K562 (cell line): ENCODE data around the gene FDX2. TPM values are rescaled to one million over a fixed set of nuclear protein-coding genes. Genes with fewer than 3 reads are reported as not detected.

Source experiments
- CBX2 ChIP-seq: fragments of 200-600 bp; sonication (generic); IDR thresholded peaks from one replicate; pipeline ENCODE4 v1.6.1; 2012; ENCODE audit warnings: mild to moderate bottlenecking, low read length, inconsistent platforms; ENCODE audit not compliant: insufficient read depth, poor library complexity, severe bottlenecking
- DPF2 ChIP-seq: fragments of 450-650 bp; IDR thresholded peaks from 2 replicates; pipeline ENCODE4 v1.6.1; 2016
- ESRRB ChIP-seq: fragments of 250-450 bp; sonication (Bioruptor Pico); IDR thresholded peaks from 2 replicates; pipeline ENCODE4 v1.5.0; 2020; ENCODE audit warnings: mild to moderate bottlenecking, moderate library complexity, borderline replicate concordance
- POLR2B ChIP-seq: fragments of 450-650 bp; IDR thresholded peaks from 2 replicates; pipeline ENCODE4 v1.6.1; 2018; ENCODE audit warnings: low read depth; ENCODE audit not compliant: partially characterized antibody
- PTTG1 ChIP-seq: fragments of 450-650 bp; IDR thresholded peaks from 2 replicates; pipeline ENCODE4 v1.6.1; 2016; ENCODE audit warnings: low read depth, mild to moderate bottlenecking, missing genetic modification characterization, missing compliant biosample characterization
- RBM14 ChIP-seq: fragments of 200-400 bp; formaldehyde crosslinking; IDR thresholded peaks from 2 replicates; pipeline ENCODE4 v1.6.1; 2018; ENCODE audit warnings: low read depth, mild to moderate bottlenecking, low read length, moderate library complexity, borderline replicate concordance; ENCODE audit not compliant: insufficient read depth
- SRSF9 ChIP-seq: fragments of 200-400 bp; formaldehyde crosslinking; IDR thresholded peaks from 2 replicates; pipeline ENCODE4 v1.6.1; 2017; ENCODE audit warnings: low read depth, low read length, borderline replicate concordance
- ZNF146 ChIP-seq: IDR thresholded peaks from one replicate; pipeline ENCODE4 v1.6.1; 2018; ENCODE audit warnings: missing compliant biosample characterization; ENCODE audit not compliant: unreplicated experiment
- ZNF740 ChIP-seq, 3 experiments: fragments of 200-800 bp in 1 of 3; sonication (Bioruptor generic) in 1 of 3; sonication (generic) in 1 of 3; formaldehyde crosslinking in 1 of 3; IDR thresholded peaks; 2 replicates each; pipeline versions ENCODE4 v1.6.1 to v1.8.0; 2016 to 2022; ENCODE audit warnings: mild to moderate bottlenecking in 2 of 3, missing compliant biosample characterization in 2 of 3, missing genetic modification characterization in 2 of 3, missing genetic modification reagents in 1 of 3
- polyA plus RNA-seq, 8 experiments: library from polyadenylated mRNA; depleted of rRNA in 4 of 8; stranded (reverse) in 5 of 8; unstranded in 3 of 8; fragments of >200 nt; fragmentation: Nextera tagmentation in 2 of 8; fragmentation: Illumina TruSeq in 1 of 8; extraction: Ambion mirVana in 2 of 8; extraction: Trizol in 1 of 8; gene quantifications; 2 replicates each; pipeline versions ENCODE4 v1.2.1 to v1.2.3, GENCODE V29; 2011 to 2014; ENCODE audit warnings: inconsistent platforms in 1 of 8, missing spikeins in 1 of 8
- total RNA-seq, 7 experiments: library from RNA; depleted of rRNA in 6 of 7; stranded (reverse); fragments of >200 nt in 6 of 7; fragmentation: Illumina TruSeq in 2 of 7; extraction: Trizol in 2 of 7; gene quantifications; 2 replicates each; pipeline versions ENCODE4 v1.2.1 to v1.2.3, GENCODE V29; 2011 to 2021; ENCODE audit warnings: low replicate concordance in 1 of 7
- TF ChIP-seq, protein P1 (sequence below): fragments of 250-450 bp; sonication (Bioruptor Pico); IDR thresholded peaks from 2 replicates; pipeline ENCODE4 v1.8.0; 2021; ENCODE audit warnings: moderate library complexity, mild to moderate bottlenecking, inconsistent platforms
- TF ChIP-seq, protein P2 (sequence below): fragments of 250-450 bp; sonication (Bioruptor Pico); IDR thresholded peaks from 2 replicates; pipeline ENCODE4 v1.8.0; 2021; ENCODE audit warnings: borderline replicate concordance, mild to moderate bottlenecking, moderate library complexity; ENCODE audit not compliant: poor library complexity, severe bottlenecking

The FDX2 gene
- total and polyA plus RNA-seq, 9 of the 15 experiments (the other 6 are each of a cell fraction or from before 2014, with no cell fraction given): 2.5 to 49.8 (median 29.7) TPM

- TF ChIP-seq SRSF9 (no peak), POLR2B (no peak), DPF2 (peak; percentile 20; the same call in 1 of the 2 replicates), CBX2 (no peak), ESRRB (CRISPR knock-in tag) (no peak), ZNF146 (CRISPR knock-in tag) (no peak), PTTG1 (no peak), RBM14 (no peak), ZNF740 (CRISPR knock-in tag; IDR thresholded peaks at IDR 0.05) (no peak), ZNF740 (tag; IDR thresholded peaks at IDR 0.05) (no peak)
- TF ChIP-seq, protein P1, sequence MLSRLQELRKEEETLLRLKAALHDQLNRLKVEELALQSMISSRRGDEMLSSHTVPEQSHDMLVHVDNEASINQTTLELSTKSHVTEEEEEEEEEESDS (CRISPR knock-in tag): no peak
- TF ChIP-seq, protein P2, sequence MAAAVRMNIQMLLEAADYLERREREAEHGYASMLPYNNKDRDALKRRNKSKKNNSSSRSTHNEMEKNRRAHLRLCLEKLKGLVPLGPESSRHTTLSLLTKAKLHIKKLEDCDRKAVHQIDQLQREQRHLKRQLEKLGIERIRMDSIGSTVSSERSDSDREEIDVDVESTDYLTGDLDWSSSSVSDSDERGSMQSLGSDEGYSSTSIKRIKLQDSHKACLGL (CRISPR knock-in tag): no peak
- TF ChIP-seq, all 486 proteins: peak for 50
Measured at GRCh38 chr19:10333758-10334587, 18.2 kb upstream of the FDX2 start (continued).
